A549 (cell line): ENCODE results near the gene NR3C1. TPM values are rescaled to one million over a fixed set of nuclear protein-coding genes. Genes with fewer than 3 reads are reported as not detected.

Source experiments
- ATAC-seq, 2 experiments: fragments of 200-7000 bp in 1 of 2; fragments of >200 bp in 1 of 2; cut with Nextera tagmentation in 1 of 2; cut with Tn5 transposase in 1 of 2; 3 replicates each; pipeline versions ENCODE4 v1.8.0 to v1.9.1; 2018 to 2020; ENCODE audit warnings: mild to moderate bottlenecking in 1 of 2, moderate library complexity in 1 of 2
- CTCF ChIA-PET: fragments of 300-600 bp; sonication (Branson Sonifier 250); formaldehyde crosslinking; extraction: SDS; loops from one replicate; lab custom pipeline; 2021; ENCODE audit warnings: antibody characterized with exemption, inconsistent platforms; lab: Yijun Ruan, JAX
- POLR2A ChIA-PET: fragments of 350-600 bp; formaldehyde crosslinking; extraction: SDS; loops from one replicate; lab custom pipeline; 2021; ENCODE audit warnings: antibody characterized with exemption, inconsistent platforms; lab: Yijun Ruan, JAX
- DNase-seq, 2 experiments: peaks; one replicate each; pipeline versions ENCODE4 v3.0.0 to v3.0.0-alpha.2; 2011 to 2016; ENCODE audit warnings: low read depth in 1 of 2, low spot score in 1 of 2
- FAIRE-seq: peaks from 2 replicates; lab custom pipeline; 2011; peaks lifted over from hg19 to GRCh38; lab: Jason Lieb, UNC
- H3K27ac ChIP-seq, 2 experiments: fragments of >200 bp; sonication (Bioruptor Twin); formaldehyde crosslinking; 3 replicates each; pipeline ENCODE4 v1.5.1; 2016 to 2017
- H3K4me1 ChIP-seq: fragments of >200 bp; sonication (Bioruptor Twin); formaldehyde crosslinking; 3 replicates; pipeline ENCODE4 v1.6.1; 2016
- H3K4me2 ChIP-seq: fragments of >200 bp; sonication (Bioruptor Twin); formaldehyde crosslinking; 3 replicates; pipeline ENCODE4 v1.6.1; 2016
- H3K4me3 ChIP-seq: fragments of >200 bp; sonication (Bioruptor Twin); formaldehyde crosslinking; 3 replicates; pipeline ENCODE4 v1.5.1; 2016
- H3K9me3 ChIP-seq: fragments of >200 bp; sonication (Bioruptor Twin); formaldehyde crosslinking; 3 replicates; pipeline ENCODE4 v1.6.1; 2016
- CEBPB ChIP-seq, 2 experiments: fragments of >200 bp in 1 of 2; sonication (Bioruptor Twin) in 1 of 2; formaldehyde crosslinking in 1 of 2; IDR thresholded peaks; 2 replicates each; pipeline ENCODE4 v1.6.1; 2012 to 2016
- CHD2 ChIP-seq: fragments of 150-350 bp; IDR thresholded peaks from 2 replicates; pipeline ENCODE4 v1.6.1; 2014; ENCODE audit warnings: low read length; ENCODE audit not compliant: partially characterized antibody
- CHD4 ChIP-seq: fragments of 200-600 bp; sonication (generic); IDR thresholded peaks from 2 replicates; pipeline ENCODE4 v1.6.1; 2016; ENCODE audit warnings: antibody characterized with exemption, mild to moderate bottlenecking, borderline replicate concordance
- EHF ChIP-seq: fragments of 250-450 bp; sonication (Bioruptor Pico); IDR thresholded peaks from 2 replicates; pipeline ENCODE4 v1.5.0; 2020; ENCODE audit warnings: mild to moderate bottlenecking
- EHMT2 ChIP-seq: fragments of 200-600 bp; sonication (generic); IDR thresholded peaks from 2 replicates; pipeline ENCODE4 v1.6.1; 2016; ENCODE audit warnings: antibody characterized with exemption, low read depth, mild to moderate bottlenecking, moderate library complexity
- FOSB ChIP-seq: fragments of 250-450 bp; sonication (Bioruptor Pico); IDR thresholded peaks from 2 replicates; pipeline ENCODE4 v1.5.0; 2020; ENCODE audit warnings: mild to moderate bottlenecking, moderate library complexity
- FOSL2 ChIP-seq, 2 experiments: fragments of 450-650 bp in 1 of 2; fragments of >200 bp in 1 of 2; sonication (Bioruptor Twin) in 1 of 2; formaldehyde crosslinking; IDR thresholded peaks; 2 replicates each; pipeline versions ENCODE4 v1.5.0 to v1.6.1; 2016 to 2020; ENCODE audit warnings: mild to moderate bottlenecking in 1 of 2, moderate library complexity in 1 of 2
- FOXS1 ChIP-seq: fragments of 250-450 bp; sonication (Bioruptor Pico); IDR thresholded peaks from 2 replicates; pipeline ENCODE4 v1.5.0; 2020; ENCODE audit warnings: mild to moderate bottlenecking, moderate library complexity
- GATA3 ChIP-seq: IDR thresholded peaks from 2 replicates; pipeline ENCODE4 v1.6.1; 2012; ENCODE audit warnings: borderline replicate concordance
- HOXB13 ChIP-seq: fragments of 250-450 bp; sonication (Bioruptor Pico); IDR thresholded peaks from 2 replicates; pipeline ENCODE4 v1.5.0; 2020; ENCODE audit warnings: low read depth, mild to moderate bottlenecking, moderate library complexity
- HOXB5 ChIP-seq: fragments of 250-450 bp; sonication (Bioruptor Pico); IDR thresholded peaks from 2 replicates; pipeline ENCODE4 v1.5.0; 2020; ENCODE audit warnings: mild to moderate bottlenecking, moderate library complexity
- JUN ChIP-seq, 2 experiments: fragments of >200 bp; sonication (Bioruptor Twin); formaldehyde crosslinking; IDR thresholded peaks; 2 replicates in 1 of 2; 3 replicates in 1 of 2; pipeline ENCODE4 v1.6.1; 2016 to 2017
- JUNB ChIP-seq: fragments of >200 bp; sonication (Bioruptor Twin); formaldehyde crosslinking; IDR thresholded peaks from 2 replicates; pipeline ENCODE4 v1.6.1; 2016
- KDM5A ChIP-seq: fragments of 200-600 bp; sonication (generic); IDR thresholded peaks from 2 replicates; pipeline ENCODE4 v1.6.1; 2016; ENCODE audit warnings: antibody characterized with exemption, mild to moderate bottlenecking
- MAFK ChIP-seq: fragments of 450-650 bp; IDR thresholded peaks from 2 replicates; pipeline ENCODE4 v1.6.1; 2014; ENCODE audit not compliant: partially characterized antibody
- NFE2L2 ChIP-seq: fragments of 150-350 bp; conservative IDR thresholded peaks from 2 replicates; pipeline ENCODE4 v1.6.1; 2014; ENCODE audit warnings: low read length
- NR3C1 ChIP-seq: fragments of >200 bp; sonication (Bioruptor Twin); formaldehyde crosslinking; IDR thresholded peaks from 3 replicates; pipeline ENCODE4 v1.6.1; 2017
- RAD21 ChIP-seq, 2 experiments: fragments of >200 bp in 1 of 2; sonication (Bioruptor Twin) in 1 of 2; formaldehyde crosslinking in 1 of 2; IDR thresholded peaks in 1 of 2; conservative IDR thresholded peaks in 1 of 2; 2 replicates in 1 of 2; 3 replicates in 1 of 2; pipeline ENCODE4 v1.6.1; 2012 to 2018; ENCODE audit warnings: inconsistent platforms in 1 of 2
- TFCP2L1 ChIP-seq: fragments of 250-450 bp; sonication (Bioruptor Pico); IDR thresholded peaks from 2 replicates; pipeline ENCODE4 v1.5.0; 2021; ENCODE audit warnings: mild to moderate bottlenecking
- ZFP36 ChIP-seq: fragments of 450-650 bp; IDR thresholded peaks from 2 replicates; pipeline ENCODE4 v1.6.1; 2014; ENCODE audit warnings: borderline replicate concordance; ENCODE audit not compliant: partially characterized antibody
- ZNF302 ChIP-seq: fragments of 250-450 bp; sonication (Bioruptor Pico); IDR thresholded peaks from 2 replicates; pipeline ENCODE4 v1.9.0; 2021; ENCODE audit warnings: inconsistent platforms, mild to moderate bottlenecking, moderate library complexity
- ZSCAN20 ChIP-seq: fragments of 250-450 bp; sonication (Bioruptor Pico); IDR thresholded peaks from 2 replicates; pipeline ENCODE4 v1.8.0; 2022; ENCODE audit warnings: mild to moderate bottlenecking, moderate library complexity
- WGBS: methylation state at CpG from one replicate; pipeline ENCODE4 v1.1.6; 2017; ENCODE audit errors: missing lambda C conversion rate; 5-methylcytosine and 5-hydroxymethylcytosine counted together
- polyA plus RNA-seq, 4 experiments: library from polyadenylated mRNA; depleted of rRNA in 3 of 4; stranded (reverse); fragments of >200 nt; fragmentation: RNase III in 1 of 4; extraction: RNeasy Plus Mini Kit Qiagen cat#74134 plus additional on column Dnase treatment in 1 of 4; gene quantifications; 2 replicates in 3 of 4; 3 replicates in 1 of 4; pipeline ENCODE4 v1.2.3, GENCODE V29; 2011 to 2017
- TF ChIP-seq, protein P1 (sequence below): fragments of 250-450 bp; sonication (Bioruptor Pico); IDR thresholded peaks from 2 replicates; pipeline ENCODE4 v1.5.0; 2020; ENCODE audit warnings: low read depth, mild to moderate bottlenecking, moderate library complexity
- TF ChIP-seq, protein P2 (sequence below): fragments of >200 bp; sonication (Bioruptor Twin); formaldehyde crosslinking; IDR thresholded peaks from 2 replicates; pipeline ENCODE4 v1.6.1; 2016
- TF ChIP-seq, protein P3 (sequence below): fragments of 150-350 bp; IDR thresholded peaks from 2 replicates; pipeline ENCODE4 v1.6.1; 2014; ENCODE audit warnings: low read depth, mild to moderate bottlenecking, low read length
- TF ChIP-seq, protein P4 (sequence below): fragments of 450-650 bp; IDR thresholded peaks from 2 replicates; pipeline ENCODE4 v1.6.1; 2014; ENCODE audit warnings: antibody characterized with exemption
- TF ChIP-seq, protein P5 (sequence below): fragments of >200 bp; sonication (Bioruptor Twin); formaldehyde crosslinking; IDR thresholded peaks from 3 replicates; pipeline ENCODE4 v1.6.1; 2016

NR3C1 gene
- polyA plus RNA-seq, 2 of the 4 experiments (the other 2 are of a cell fraction) = 46.5 to 73.0 TPM

DNA sequence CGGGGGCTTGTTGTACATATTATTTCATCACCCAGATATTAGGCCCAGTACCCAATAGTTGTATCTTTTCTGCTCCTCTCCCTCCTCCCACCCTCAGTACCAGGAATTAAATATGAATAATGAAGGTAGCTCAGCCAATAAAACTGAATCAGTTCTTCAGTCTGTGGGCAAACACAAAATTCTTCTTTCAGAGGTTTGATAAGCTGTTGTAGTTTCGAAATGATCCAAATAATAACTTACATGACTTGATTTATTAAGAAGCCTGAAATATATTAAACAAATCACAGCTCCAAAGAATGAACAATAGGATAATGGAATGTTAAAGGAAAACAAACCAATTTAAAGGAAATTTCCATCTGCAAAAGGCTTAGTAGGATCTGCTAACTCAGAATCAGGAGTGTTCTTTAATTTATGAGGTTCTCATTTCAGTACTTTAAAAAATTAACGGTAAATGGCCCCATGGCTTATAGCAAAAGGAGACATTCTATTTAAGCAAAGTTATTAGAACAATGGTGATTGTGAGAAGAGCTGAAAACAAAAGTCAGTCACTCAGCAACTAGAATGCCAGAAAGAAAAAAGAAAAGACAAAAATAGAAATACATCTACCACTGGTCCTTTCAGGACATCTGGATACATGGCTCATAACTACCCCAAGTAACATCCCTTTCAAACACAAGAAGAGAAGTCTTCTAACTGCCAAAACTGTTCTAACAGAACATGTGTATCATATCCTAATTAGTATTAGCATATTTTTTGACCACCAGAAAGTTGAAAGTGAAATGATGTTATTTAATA lies 62.4 kb downstream of the NR3C1 start:
- TF ChIP-seq CHD4 (no peak), HOXB13 (no peak), EHF (no peak), NFE2L2 (no peak), RAD21 (conservative IDR thresholded peaks at IDR 0.05 in 1 of 2, IDR thresholded peaks at IDR 0.05 in 1 of 2) (no peak), FOSL2 (IDR thresholded peaks at IDR 0.05) (no peak), FOSL2 (CRISPR knock-in tag; IDR thresholded peaks at IDR 0.05) (no peak)
- TF ChIP-seq, protein P1, sequence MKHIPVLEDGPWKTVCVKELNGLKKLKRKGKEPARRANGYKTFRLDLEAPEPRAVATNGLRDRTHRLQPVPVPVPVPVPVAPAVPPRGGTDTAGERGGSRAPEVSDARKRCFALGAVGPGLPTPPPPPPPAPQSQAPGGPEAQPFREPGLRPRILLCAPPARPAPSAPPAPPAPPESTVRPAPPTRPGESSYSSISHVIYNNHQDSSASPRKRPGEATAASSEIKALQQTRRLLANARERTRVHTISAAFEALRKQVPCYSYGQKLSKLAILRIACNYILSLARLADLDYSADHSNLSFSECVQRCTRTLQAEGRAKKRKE (CRISPR knock-in tag) = no peak
- TF ChIP-seq, protein P2, sequence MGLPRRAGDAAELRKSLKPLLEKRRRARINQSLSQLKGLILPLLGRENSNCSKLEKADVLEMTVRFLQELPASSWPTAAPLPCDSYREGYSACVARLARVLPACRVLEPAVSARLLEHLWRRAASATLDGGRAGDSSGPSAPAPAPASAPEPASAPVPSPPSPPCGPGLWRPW = no peak
- TF ChIP-seq, protein P3, sequence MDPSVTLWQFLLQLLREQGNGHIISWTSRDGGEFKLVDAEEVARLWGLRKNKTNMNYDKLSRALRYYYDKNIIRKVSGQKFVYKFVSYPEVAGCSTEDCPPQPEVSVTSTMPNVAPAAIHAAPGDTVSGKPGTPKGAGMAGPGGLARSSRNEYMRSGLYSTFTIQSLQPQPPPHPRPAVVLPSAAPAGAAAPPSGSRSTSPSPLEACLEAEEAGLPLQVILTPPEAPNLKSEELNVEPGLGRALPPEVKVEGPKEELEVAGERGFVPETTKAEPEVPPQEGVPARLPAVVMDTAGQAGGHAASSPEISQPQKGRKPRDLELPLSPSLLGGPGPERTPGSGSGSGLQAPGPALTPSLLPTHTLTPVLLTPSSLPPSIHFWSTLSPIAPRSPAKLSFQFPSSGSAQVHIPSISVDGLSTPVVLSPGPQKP = no peak
- POLR2A ChIA-PET = no interaction called here
- no peak for ATAC-seq
- WGBS = 93% methylated on average over 3 of the region's 3 CpGs
- no peak for DNase-seq
- H3K9me3 ChIP-seq = no peaks in the 10 kb centered on the region
- CTCF ChIA-PET = interaction anchor here (0.6 kb wide), 1 partner anchor 9 kb away, joined by 3 read pairs; no protein-coding TSS in a partner anchor
- H3K4me2 ChIP-seq = peak overlapping the region; percentile 24; the same call in 2 of the 3 replicates
- no peak overlapping the region for H3K4me3 ChIP-seq
- no peak for FAIRE-seq
- H3K27ac ChIP-seq = peak overlapping the region; percentile 51 to 75
- H3K4me1 ChIP-seq = peaks cover 69% of the 10 kb centered on the region

DNA sequence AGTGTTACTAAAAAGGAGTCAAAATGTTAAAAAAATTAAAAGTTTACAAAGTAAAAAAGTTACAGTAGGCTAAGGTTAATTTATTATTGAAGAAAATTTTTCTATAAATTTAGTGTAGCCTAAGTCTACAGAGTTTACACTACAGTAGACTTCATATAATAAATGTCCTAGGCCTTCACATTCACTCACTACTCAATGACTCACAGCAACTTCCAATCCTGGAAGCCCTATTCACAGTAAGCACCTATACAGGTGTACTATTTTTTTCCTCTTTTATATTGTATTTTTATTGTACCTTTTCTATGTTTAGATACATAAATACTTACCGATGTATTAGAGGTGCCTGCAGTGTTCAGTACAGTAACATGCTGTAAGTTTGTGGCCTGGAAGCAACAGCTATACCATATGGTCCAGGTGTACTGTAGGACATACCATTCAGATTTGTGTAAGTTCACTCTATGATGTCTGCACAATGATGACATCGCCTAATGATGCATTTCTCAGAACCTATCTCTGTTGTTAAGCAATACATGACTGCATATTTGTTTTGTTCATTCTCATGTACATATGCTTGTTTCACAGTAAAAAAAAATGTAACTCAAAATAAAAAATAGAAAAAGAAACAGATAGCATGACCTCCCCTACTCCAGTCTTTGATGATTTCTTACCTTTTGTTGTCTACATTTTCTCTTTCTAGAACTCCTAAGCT lies 64.7 kb downstream of the NR3C1 start:
- ATAC-seq = peak in 1 of 2 experiments; percentile 52; a peak in 3 of 6 replicates
- POLR2A ChIA-PET = no interaction called here
- peak in 1 of 2 experiments; percentile 56 for DNase-seq
- Histone ChIP-seq H3K4me1 (peaks cover 80% of the 10 kb centered on the region), H3K9me3 (no peaks in the 10 kb centered on the region), H3K27ac (peak overlapping the region; percentile 36 to 50; a peak in 3 of 6 replicates), H3K4me2 (peak overlapping the region; percentile 42; the same call in 2 of the 3 replicates), H3K4me3 (no peak overlapping the region)
- TF ChIP-seq CEBPB (IDR thresholded peaks at IDR 0.05) = peak; percentile 15 to 52; a peak in 1 of 4 replicates
- no peak for TF ChIP-seq EHF
- no peak for TF ChIP-seq CHD2
- 47% methylated on average over 2 of the region's 2 CpGs for WGBS
- CTCF ChIA-PET = interaction anchor here (0.6 kb wide), 1 partner anchor 10 kb away, joined by 3 read pairs; no protein-coding TSS in a partner anchor
- FAIRE-seq = peak; percentile 49

DNA sequence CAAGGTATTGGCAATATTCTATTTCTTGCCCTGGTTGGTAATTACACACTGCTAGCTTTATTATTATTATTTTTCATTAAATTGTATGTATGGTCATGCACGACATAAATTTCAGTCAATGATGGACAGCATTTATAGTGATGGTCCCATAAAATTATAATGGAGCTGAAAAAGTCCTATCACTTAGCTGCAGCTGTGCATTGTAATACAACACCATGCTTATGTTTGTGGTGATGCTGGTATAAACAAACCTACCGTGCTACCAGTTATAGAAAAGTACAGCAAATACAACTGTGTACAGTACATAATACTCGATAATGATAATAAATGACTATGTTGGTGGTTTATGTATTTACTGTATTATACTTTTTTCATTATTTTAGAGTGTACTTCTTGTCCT lies 65.5 kb downstream of the NR3C1 start:
- no peak for ATAC-seq
- Histone ChIP-seq H3K9me3 (no peaks in the 10 kb centered on the region), H3K4me2 (no peak overlapping the region), H3K4me1 (peaks cover 72% of the 10 kb centered on the region), H3K27ac (peak overlapping the region; percentile 12 to 38; a peak in 1 of 6 replicates), H3K4me3 (no peak overlapping the region)
- no peak for FAIRE-seq
- WGBS = 75% methylated on average over 3 of the region's 3 CpGs
- CTCF ChIA-PET = interaction anchor here (0.6 kb wide), 1 partner anchor 63 kb away, joined by 4 read pairs; no protein-coding TSS in a partner anchor
- no peak for DNase-seq
- POLR2A ChIA-PET = no interaction called here
- TF ChIP-seq KDM5A (no peak), TFCP2L1 (CRISPR knock-in tag) (no peak), HOXB5 (CRISPR knock-in tag) (no peak), NR3C1 (no peak), FOXS1 (no peak), JUNB (no peak), ZNF302 (no peak), ZSCAN20 (CRISPR knock-in tag) (no peak), RAD21 (conservative IDR thresholded peaks at IDR 0.05 in 1 of 2, IDR thresholded peaks at IDR 0.05 in 1 of 2) (no peak), FOSB (CRISPR knock-in tag) (no peak), CHD4 (no peak), JUN (IDR thresholded peaks at IDR 0.05) (no peak), EHMT2 (no peak), MAFK (no peak), ZFP36 (no peak), GATA3 (no peak)
- TF ChIP-seq, protein P4, sequence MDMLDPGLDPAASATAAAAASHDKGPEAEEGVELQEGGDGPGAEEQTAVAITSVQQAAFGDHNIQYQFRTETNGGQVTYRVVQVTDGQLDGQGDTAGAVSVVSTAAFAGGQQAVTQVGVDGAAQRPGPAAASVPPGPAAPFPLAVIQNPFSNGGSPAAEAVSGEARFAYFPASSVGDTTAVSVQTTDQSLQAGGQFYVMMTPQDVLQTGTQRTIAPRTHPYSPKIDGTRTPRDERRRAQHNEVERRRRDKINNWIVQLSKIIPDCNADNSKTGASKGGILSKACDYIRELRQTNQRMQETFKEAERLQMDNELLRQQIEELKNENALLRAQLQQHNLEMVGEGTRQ = no peak
- TF ChIP-seq, protein P5, sequence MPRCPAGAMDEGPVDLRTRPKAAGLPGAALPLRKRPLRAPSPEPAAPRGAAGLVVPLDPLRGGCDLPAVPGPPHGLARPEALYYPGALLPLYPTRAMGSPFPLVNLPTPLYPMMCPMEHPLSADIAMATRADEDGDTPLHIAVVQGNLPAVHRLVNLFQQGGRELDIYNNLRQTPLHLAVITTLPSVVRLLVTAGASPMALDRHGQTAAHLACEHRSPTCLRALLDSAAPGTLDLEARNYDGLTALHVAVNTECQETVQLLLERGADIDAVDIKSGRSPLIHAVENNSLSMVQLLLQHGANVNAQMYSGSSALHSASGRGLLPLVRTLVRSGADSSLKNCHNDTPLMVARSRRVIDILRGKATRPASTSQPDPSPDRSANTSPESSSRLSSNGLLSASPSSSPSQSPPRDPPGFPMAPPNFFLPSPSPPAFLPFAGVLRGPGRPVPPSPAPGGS = no peak
